ENCODE data around the gene GPC4. TPM values are rescaled to one million over a fixed set of nuclear protein-coding genes. Genes with fewer than 3 reads are reported as not detected.

Gene GPC4
- polyA plus RNA-seq, 3 donors = 0.03 to 0.59 (median 0.27) TPM

DNA sequence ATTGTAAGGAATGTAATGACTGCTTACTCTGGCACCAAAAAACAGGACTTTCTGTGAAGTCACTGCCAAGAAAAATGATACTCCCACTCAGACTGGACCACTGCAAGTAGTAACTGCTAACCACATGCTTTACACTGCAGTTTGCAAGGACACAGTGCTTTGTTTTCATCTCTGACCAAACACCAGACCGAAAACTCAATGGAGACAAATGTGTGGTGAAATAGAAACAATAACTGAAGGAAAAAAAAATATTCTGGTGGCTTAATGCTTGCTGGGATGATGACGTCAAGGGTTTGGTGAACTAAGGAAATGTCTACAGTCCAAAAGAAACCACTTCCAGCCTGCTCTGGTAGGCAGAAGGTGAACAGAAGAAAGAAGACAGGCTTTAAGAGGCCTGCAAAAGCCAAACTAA, 13.2 kb downstream of the GPC4 start:
- intact Hi-C loops (cut with micrococcal nuclease) = no loop called here
- H3K79me2 ChIP-seq (ENCODE audit: insufficient read depth, low read length) = no peaks in the 10 kb centered on the region
- Mint-ChIP-seq H3K27ac (no peak overlapping the region), H3K4me3 (no peak overlapping the region), H3K36me3 (no peaks in the 10 kb centered on the region), H3K9me3 (peaks cover 0 to 10% (median 0%) of the 10 kb centered on the region in 7 donors), H3K27me3 (ENCODE audit: low read depth in 3 of 3) (peaks cover 1 to 6% (median 4%) of the 10 kb centered on the region in 3 donors), H3K4me1 (no peaks in the 10 kb centered on the region)
- H3K9me3 ChIP-seq (replicated peaks in 1 of 2; ENCODE audit: control insufficient read depth in 1 of 2, insufficient read depth in 1 of 2, low read length in 2 of 2) = no peaks in the 10 kb centered on the region
- H3K27ac ChIP-seq (ENCODE audit: low read depth in 1 of 2, low read length in 2 of 2) = no peak overlapping the region
- TF ChIP-seq CTCF (IDR thresholded peaks at IDR 0.05) = no peak
- H3K36me3 ChIP-seq (replicated peaks in 1 of 2; ENCODE audit: control insufficient read depth in 1 of 2, insufficient read depth in 2 of 2, low read length in 2 of 2) = no peaks in the 10 kb centered on the region
- no peak overlapping the region for H3K4me2 ChIP-seq (replicated peaks; ENCODE audit: extremely low read depth, low read length, poor library complexity, severe bottlenecking)
- no CpG with 5 or more reads among the region's 2 CpGs for WGBS (ENCODE audit: insufficient coverage)
- no peaks in the 10 kb centered on the region for H4K20me1 ChIP-seq (ENCODE audit: insufficient read depth, low read length)
- DNase-seq = no peak
- no peak overlapping the region for H2AFZ ChIP-seq (ENCODE audit: insufficient read depth, low read depth, low read length, poor library complexity, severe bottlenecking)
- H3K4me1 ChIP-seq (ENCODE audit: control insufficient read depth in 1 of 2, insufficient read depth in 2 of 2, low read length in 2 of 2) = no peaks in the 10 kb centered on the region
- no peak overlapping the region for H3K4me3 ChIP-seq (replicated peaks in 1 of 3; ENCODE audit: low read depth in 2 of 3, low read length in 3 of 3)
- H3K27me3 ChIP-seq (ENCODE audit: control insufficient read depth in 2 of 2, insufficient read depth in 2 of 2, low read length in 2 of 2) = no peaks in the 10 kb centered on the region
- H3K9ac ChIP-seq (ENCODE audit: insufficient read depth, low read length, poor library complexity, severe bottlenecking) = no peak overlapping the region

DNA sequence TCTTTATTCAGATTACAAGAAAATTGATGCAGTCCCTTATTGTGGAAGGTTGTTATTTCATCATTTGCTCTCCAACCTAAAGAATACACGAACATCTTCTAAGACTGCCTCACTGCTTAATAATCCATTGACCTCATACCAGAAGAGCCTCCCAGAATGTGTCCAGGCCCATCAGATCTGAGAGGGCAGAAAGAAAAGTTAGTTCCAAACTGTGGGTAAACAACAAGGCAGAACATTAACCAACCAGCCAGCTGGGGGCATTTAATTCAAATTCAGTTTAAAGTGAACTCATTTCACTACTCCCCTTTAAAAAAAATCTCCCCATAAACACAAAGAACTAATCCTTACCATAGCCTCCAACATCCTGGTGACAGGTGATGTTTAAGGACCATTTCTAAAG, 13.8 kb downstream of the GPC4 start:
- WGBS (ENCODE audit: insufficient coverage) = no CpG with 5 or more reads among the region's 1 CpG
- Histone ChIP-seq H3K36me3 (replicated peaks in 1 of 2; ENCODE audit: control insufficient read depth in 1 of 2, insufficient read depth in 2 of 2, low read length in 2 of 2) (no peaks in the 10 kb centered on the region), H3K4me3 (replicated peaks in 1 of 3; ENCODE audit: low read depth in 2 of 3, low read length in 3 of 3) (no peak overlapping the region), H3K79me2 (ENCODE audit: insufficient read depth, low read length) (no peaks in the 10 kb centered on the region), H3K9ac (ENCODE audit: insufficient read depth, low read length, poor library complexity, severe bottlenecking) (no peak overlapping the region), H3K4me2 (replicated peaks; ENCODE audit: extremely low read depth, low read length, poor library complexity, severe bottlenecking) (no peak overlapping the region), H3K27ac (ENCODE audit: low read depth in 1 of 2, low read length in 2 of 2) (no peak overlapping the region), H3K27me3 (ENCODE audit: control insufficient read depth in 2 of 2, insufficient read depth in 2 of 2, low read length in 2 of 2) (no peaks in the 10 kb centered on the region), H3K9me3 (replicated peaks in 1 of 2; ENCODE audit: control insufficient read depth in 1 of 2, insufficient read depth in 1 of 2, low read length in 2 of 2) (no peaks in the 10 kb centered on the region), H2AFZ (ENCODE audit: insufficient read depth, low read depth, low read length, poor library complexity, severe bottlenecking) (no peak overlapping the region), H3K4me1 (ENCODE audit: control insufficient read depth in 1 of 2, insufficient read depth in 2 of 2, low read length in 2 of 2) (no peaks in the 10 kb centered on the region), H4K20me1 (ENCODE audit: insufficient read depth, low read length) (no peaks in the 10 kb centered on the region)
- H3K27ac Mint-ChIP-seq = no peak overlapping the region
- no peaks in the 10 kb centered on the region for H3K4me1 Mint-ChIP-seq
- H3K9me3 Mint-ChIP-seq = peaks cover 0 to 10% (median 0%) of the 10 kb centered on the region in 7 donors
- DNase-seq = no peak
- TF ChIP-seq CTCF (IDR thresholded peaks at IDR 0.05) = no peak
- no peaks in the 10 kb centered on the region for H3K36me3 Mint-ChIP-seq
- peaks cover 1 to 6% (median 4%) of the 10 kb centered on the region in 3 donors for H3K27me3 Mint-ChIP-seq (ENCODE audit: low read depth in 3 of 3)
- no peak overlapping the region for H3K4me3 Mint-ChIP-seq
- intact Hi-C loops (cut with micrococcal nuclease) = no loop called here

Data from CD14-positive monocyte (primary cell).